Endodermal cell (in vitro differentiated cells): ENCODE results near the gene LRCH1. TPM values are rescaled to one million over a fixed set of nuclear protein-coding genes. Genes with fewer than 3 reads are reported as not detected.

Experiments used
- DNase-seq: peaks from one replicate; pipeline ENCODE4 v3.0.0-alpha.2; 2017
- H3K27ac ChIP-seq: 2 replicates; pipeline ENCODE4 v1.5.1; 2013; ENCODE audit warnings: mild to moderate bottlenecking, low read depth, low read length, moderate library complexity
- H3K27me3 ChIP-seq: 2 replicates; pipeline ENCODE4 v1.6.1; 2013; ENCODE audit warnings: mild to moderate bottlenecking, low read length, moderate library complexity; ENCODE audit not compliant: insufficient read depth, control insufficient read depth, poor library complexity, severe bottlenecking
- H3K36me3 ChIP-seq: 2 replicates; pipeline ENCODE4 v1.7.0; 2013; ENCODE audit warnings: mild to moderate bottlenecking, low read length, moderate library complexity; ENCODE audit not compliant: control insufficient read depth, insufficient read depth
- H3K4me1 ChIP-seq: one replicate; pipeline ENCODE4 v1.7.0; 2013; ENCODE audit warnings: low read length; ENCODE audit not compliant: control insufficient read depth, insufficient read depth
- H3K4me3 ChIP-seq: 2 replicates; pipeline ENCODE4 v1.5.1; 2013; ENCODE audit warnings: mild to moderate bottlenecking, low read length, moderate library complexity
- H3K9ac ChIP-seq: 2 replicates; pipeline ENCODE4 v1.6.1; 2013; ENCODE audit warnings: mild to moderate bottlenecking, low read length, moderate library complexity; ENCODE audit not compliant: poor library complexity, severe bottlenecking; ENCODE audit errors: extremely low read depth
- H3K9me3 ChIP-seq: 2 replicates; pipeline ENCODE4 v1.6.1; 2013; ENCODE audit warnings: mild to moderate bottlenecking, low read length, moderate library complexity; ENCODE audit not compliant: control insufficient read depth
- H3K27ac Mint-ChIP-seq: 2 replicates; pipeline ENCODE4 v1.8.0; 2020; ENCODE audit warnings: mixed read lengths
- H3K27me3 Mint-ChIP-seq: 2 replicates; pipeline ENCODE4 v1.8.0; 2021; ENCODE audit warnings: mild to moderate bottlenecking, mixed read lengths; ENCODE audit not compliant: insufficient read depth
- H3K36me3 Mint-ChIP-seq: 2 replicates; pipeline ENCODE4 v1.8.0; 2020; ENCODE audit warnings: low read depth, mixed read lengths
- H3K4me1 Mint-ChIP-seq: 2 replicates; pipeline ENCODE4 v1.8.0; 2020; ENCODE audit warnings: mixed read lengths
- H3K4me3 Mint-ChIP-seq: 2 replicates; pipeline ENCODE4 v1.8.0; 2020; ENCODE audit warnings: mild to moderate bottlenecking, moderate library complexity, mixed read lengths
- H3K9me3 Mint-ChIP-seq: 2 replicates; pipeline ENCODE4 v1.8.0; 2020; ENCODE audit warnings: mild to moderate bottlenecking, mixed read lengths
- CTCF ChIP-seq: fragments of 200-600 bp; sonication (generic); conservative IDR thresholded peaks from 2 replicates; pipeline ENCODE4 v1.5.0; 2021; ENCODE audit warnings: antibody characterized with exemption, mild to moderate bottlenecking
- WGBS, 2 experiments: methylation state at CpG; one replicate each; pipeline versions ENCODE4 v1.1.5 to v1.1.7; 2013; ENCODE audit warnings: missing lambda C conversion rate in 2 of 2, mixed read lengths in 1 of 2; ENCODE audit not compliant: insufficient coverage in 1 of 2, insufficient read length in 1 of 2; 5-methylcytosine and 5-hydroxymethylcytosine counted together
- total RNA-seq, 2 donors: library from RNA; stranded (reverse); fragmentation: NEBNext Ultra II Directional in 1 of 2; extraction: Animal tissue kit (Norgen Biotek cat#: 25700) in 1 of 2; gene quantifications; 2 replicates in 1 of 2; 3 replicates in 1 of 2; pipeline ENCODE4 v1.2.1, GENCODE V29; 2021

Gene LRCH1
- total RNA-seq, 2 donors from 2014 or later: 8.1 to 11.8 TPM

GRCh38 chr13:46576762-46577161, 23.8 kb downstream of the LRCH1 start:
- H3K4me1 Mint-ChIP-seq: peaks cover 10% of the 10 kb centered on the region
- Histone ChIP-seq H3K36me3 (no peaks in the 10 kb centered on the region), H3K4me1 (peaks cover 2% of the 10 kb centered on the region), H3K27me3 (no peaks in the 10 kb centered on the region), H3K27ac (no peak overlapping the region), H3K9me3 (no peaks in the 10 kb centered on the region), H3K9ac (no peak overlapping the region), H3K4me3 (no peak overlapping the region)
- no peak for TF ChIP-seq CTCF
- no peak overlapping the region for H3K4me3 Mint-ChIP-seq
- 95 to 98% methylated on average over 4 to 5 of the region's 5 CpGs for WGBS, 2 experiments
- DNase-seq: no peak
- H3K27me3 Mint-ChIP-seq: no peaks in the 10 kb centered on the region
- no peaks in the 10 kb centered on the region for H3K9me3 Mint-ChIP-seq
- no peak overlapping the region for H3K27ac Mint-ChIP-seq
- H3K36me3 Mint-ChIP-seq: no peaks in the 10 kb centered on the region

- H3K36me3 ChIP-seq: no peaks in the 10 kb centered on the region
- WGBS, 2 experiments: 87 to 95% methylated on average over 9 to 10 of the region's 10 CpGs
- H3K4me1 Mint-ChIP-seq: peaks cover 7% of the 10 kb centered on the region
These were observed 25.0 kb downstream of the LRCH1 start for GRCh38 chr13:46577696-46578589.

GRCh38 chr13:46578590-46578975, 25.6 kb downstream of the LRCH1 start:
- DNase-seq: no peak
- Mint-ChIP-seq H3K36me3 (no peaks in the 10 kb centered on the region), H3K4me1 (peaks cover 7% of the 10 kb centered on the region), H3K27me3 (no peaks in the 10 kb centered on the region), H3K9me3 (no peaks in the 10 kb centered on the region), H3K4me3 (no peak overlapping the region), H3K27ac (no peak overlapping the region)
- Histone ChIP-seq H3K27me3 (no peaks in the 10 kb centered on the region), H3K27ac (no peak overlapping the region), H3K9ac (no peak overlapping the region), H3K4me1 (peaks cover 2% of the 10 kb centered on the region), H3K36me3 (no peaks in the 10 kb centered on the region), H3K9me3 (no peaks in the 10 kb centered on the region), H3K4me3 (no peak overlapping the region)
- WGBS, 2 experiments: 95 to 100% methylated on average over 1 to 3 of the region's 3 CpGs
- TF ChIP-seq CTCF: no peak

More at GRCh38 chr13:46577696-46578589, 25.0 kb downstream of the LRCH1 start:
- H3K27me3 Mint-ChIP-seq: no peaks in the 10 kb centered on the region
- H3K27me3 ChIP-seq: no peaks in the 10 kb centered on the region
- no peak for DNase-seq
- no peak overlapping the region for H3K4me3 ChIP-seq
- no peak overlapping the region for H3K9ac ChIP-seq
- no peak for TF ChIP-seq CTCF
- peaks cover 2% of the 10 kb centered on the region for H3K4me1 ChIP-seq
- H3K9me3 ChIP-seq: no peaks in the 10 kb centered on the region
- no peak overlapping the region for H3K27ac ChIP-seq
- no peaks in the 10 kb centered on the region for H3K36me3 Mint-ChIP-seq
- no peak overlapping the region for H3K27ac Mint-ChIP-seq
- no peaks in the 10 kb centered on the region for H3K9me3 Mint-ChIP-seq
- H3K4me3 Mint-ChIP-seq: no peak overlapping the region
